Activated B cell treated with CpG ODN at 0.5 μM for 24 hours (primary cell): ENCODE measurements around the gene SLC13A4. TPM values are rescaled to one million over a fixed set of nuclear protein-coding genes. Genes with fewer than 3 reads are reported as not detected.

Experiments used
- ATAC-seq: fragments of 200-7000 bp; cut with Tn5 transposase; one replicate; pipeline ENCODE4 v1.10.0; 2021; ENCODE audit warnings: low read depth, mild to moderate bottlenecking, moderate library complexity
- CTCF ChIA-PET: fragments of 350-600 bp; sonication (Branson Sonifier 250); formaldehyde crosslinking; loops from one replicate; lab custom pipeline; 2021; ENCODE audit warnings: antibody characterized with exemption; lab: Charles Lee
- POLR2A ChIA-PET: fragments of 350-600 bp; sonication (Branson Sonifier 250); formaldehyde crosslinking; loops from one replicate; lab custom pipeline; 2021; ENCODE audit warnings: antibody characterized with exemption; lab: Charles Lee
- DNase-seq: peaks from one replicate; pipeline ENCODE4 v3.0.0; 2022
- H3K27ac Mint-ChIP-seq: one replicate; pipeline ENCODE4 v1.8.0; 2020; ENCODE audit warnings: mixed read lengths
- H3K27me3 Mint-ChIP-seq: one replicate; pipeline ENCODE4 v1.8.0; 2021; ENCODE audit warnings: mixed read lengths
- H3K36me3 Mint-ChIP-seq: one replicate; pipeline ENCODE4 v1.8.0; 2021; ENCODE audit warnings: low read depth, mixed read lengths
- H3K4me1 Mint-ChIP-seq: one replicate; pipeline ENCODE4 v1.8.0; 2021; ENCODE audit warnings: mixed read lengths
- H3K4me3 Mint-ChIP-seq: one replicate; pipeline ENCODE4 v1.8.0; 2020; ENCODE audit warnings: mild to moderate bottlenecking, mixed read lengths
- H3K9me3 Mint-ChIP-seq: one replicate; pipeline ENCODE4 v1.8.0; 2020; ENCODE audit warnings: mixed read lengths
- intact Hi-C: fragments of 100-400 bp; cut with micrococcal nuclease; formaldehyde crosslinking; loops from one replicate; pipeline ENCODE4 v1.15.1; 2024
- total RNA-seq: library from RNA; stranded (reverse); gene quantifications from 2 replicates; pipeline ENCODE4 v1.2.3, GENCODE V29; 2022
- TF ChIP-seq, protein P1 (sequence below): fragments of 200-600 bp; IDR thresholded peaks from one replicate; pipeline ENCODE4 v1.8.0; 2022; ENCODE audit warnings: antibody characterized with exemption, mild to moderate bottlenecking

Gene SLC13A4
- total RNA-seq, 1 donor from 2014 or later = not detected

DNA sequence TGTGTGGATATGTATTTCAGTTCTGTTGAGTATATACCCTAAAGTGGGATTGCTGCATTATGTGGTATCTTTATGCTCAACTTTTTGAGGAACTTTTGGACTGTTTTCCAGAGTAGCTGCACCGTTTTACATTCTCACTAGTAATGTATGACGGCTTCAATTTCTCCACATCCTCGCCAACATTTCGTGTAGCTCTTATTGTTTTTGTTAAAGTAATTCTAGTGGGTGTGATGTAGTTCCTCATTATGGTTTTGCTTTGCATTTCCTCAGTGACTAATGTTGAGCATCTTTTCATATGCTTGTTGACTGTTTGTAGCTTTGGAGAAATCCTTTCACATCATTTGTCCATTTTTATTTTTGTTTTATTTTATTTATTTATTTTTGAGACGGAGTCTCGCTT is 61.1 kb downstream of the SLC13A4 start:
- TF ChIP-seq, protein P1, sequence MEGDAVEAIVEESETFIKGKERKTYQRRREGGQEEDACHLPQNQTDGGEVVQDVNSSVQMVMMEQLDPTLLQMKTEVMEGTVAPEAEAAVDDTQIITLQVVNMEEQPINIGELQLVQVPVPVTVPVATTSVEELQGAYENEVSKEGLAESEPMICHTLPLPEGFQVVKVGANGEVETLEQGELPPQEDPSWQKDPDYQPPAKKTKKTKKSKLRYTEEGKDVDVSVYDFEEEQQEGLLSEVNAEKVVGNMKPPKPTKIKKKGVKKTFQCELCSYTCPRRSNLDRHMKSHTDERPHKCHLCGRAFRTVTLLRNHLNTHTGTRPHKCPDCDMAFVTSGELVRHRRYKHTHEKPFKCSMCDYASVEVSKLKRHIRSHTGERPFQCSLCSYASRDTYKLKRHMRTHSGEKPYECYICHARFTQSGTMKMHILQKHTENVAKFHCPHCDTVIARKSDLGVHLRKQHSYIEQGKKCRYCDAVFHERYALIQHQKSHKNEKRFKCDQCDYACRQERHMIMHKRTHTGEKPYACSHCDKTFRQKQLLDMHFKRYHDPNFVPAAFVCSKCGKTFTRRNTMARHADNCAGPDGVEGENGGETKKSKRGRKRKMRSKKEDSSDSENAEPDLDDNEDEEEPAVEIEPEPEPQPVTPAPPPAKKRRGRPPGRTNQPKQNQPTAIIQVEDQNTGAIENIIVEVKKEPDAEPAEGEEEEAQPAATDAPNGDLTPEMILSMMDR = no peak
- ATAC-seq (no peak), DNase-seq (no peak)
- no peak overlapping the region for H3K4me3 Mint-ChIP-seq
- CTCF ChIA-PET = interaction anchor here (1.0 to 1.5 kb wide), 3 partner anchors 9 to 392 kb away, joined by 3 to 4 read pairs (median 3); no protein-coding TSS in a partner anchor
- intact Hi-C loops = loop anchor here (10.0 kb wide), 1 partner anchor 492 kb away; the partner anchor contains the start of gene CYREN
- no peak overlapping the region for H3K27ac Mint-ChIP-seq
- POLR2A ChIA-PET = no interaction called here
- H3K27me3 Mint-ChIP-seq = no peaks in the 10 kb centered on the region
- H3K36me3 Mint-ChIP-seq = peaks cover 21% of the 10 kb centered on the region
- H3K4me1 Mint-ChIP-seq = peaks cover 43% of the 10 kb centered on the region
- no peaks in the 10 kb centered on the region for H3K9me3 Mint-ChIP-seq

DNA sequence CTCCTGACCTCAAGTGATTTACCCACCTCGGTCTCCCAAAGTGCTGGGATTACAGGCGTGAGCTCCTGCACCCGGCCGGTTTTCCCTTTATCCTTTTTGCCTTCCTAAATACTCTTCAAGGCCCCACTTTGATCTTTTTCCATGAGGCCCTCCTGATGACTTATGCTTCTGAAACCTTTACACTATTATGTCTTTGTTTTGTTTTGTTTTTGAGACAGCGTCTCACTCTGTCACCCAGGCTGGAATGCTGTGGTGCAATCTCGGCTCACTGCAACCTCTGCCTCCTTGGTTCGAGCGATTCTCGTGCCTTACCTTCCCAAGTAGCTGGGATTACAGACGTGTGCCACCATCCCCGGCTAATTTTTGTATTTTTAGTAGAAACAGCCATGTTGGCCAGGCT is 61.8 kb downstream of the SLC13A4 start:
- peaks cover 43% of the 10 kb centered on the region for H3K4me1 Mint-ChIP-seq

DNA sequence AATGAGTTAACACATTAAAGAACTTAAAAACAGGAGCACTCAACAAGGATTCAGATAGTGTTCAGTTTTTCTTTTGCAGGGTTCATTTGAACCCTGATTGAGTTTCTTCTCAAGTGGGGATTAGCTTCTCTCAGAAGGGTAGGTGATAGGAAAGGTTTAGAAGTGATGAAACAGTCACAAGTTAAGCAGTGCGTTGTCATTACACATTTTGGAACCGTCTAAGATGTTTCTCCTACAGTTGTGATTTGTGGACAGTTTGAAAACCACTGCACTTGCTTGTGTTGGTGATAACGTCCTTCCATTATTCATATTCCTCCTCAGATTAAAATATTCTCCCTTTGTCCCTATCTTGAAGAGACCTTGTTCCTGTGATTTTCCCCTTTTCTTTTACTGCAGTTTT is 62.9 kb downstream of the SLC13A4 start:
- Mint-ChIP-seq H3K4me3 (no peak overlapping the region), H3K4me1 (peaks cover 43% of the 10 kb centered on the region), H3K9me3 (no peaks in the 10 kb centered on the region), H3K36me3 (peaks cover 19% of the 10 kb centered on the region), H3K27ac (no peak overlapping the region), H3K27me3 (no peaks in the 10 kb centered on the region)
- TF ChIP-seq, protein P1 = no peak
- ATAC-seq = no peak
- POLR2A ChIA-PET = no interaction called here
- CTCF ChIA-PET = no interaction called here
- intact Hi-C loops = loop anchor here (10.0 kb wide), 1 partner anchor 490 kb away; the partner anchor contains the start of gene CYREN
- DNase-seq = no peak

More for the DNA sequence above, 61.8 kb downstream of the SLC13A4 start:
- Mint-ChIP-seq H3K27me3 (no peaks in the 10 kb centered on the region), H3K27ac (no peak overlapping the region), H3K9me3 (no peaks in the 10 kb centered on the region), H3K4me3 (no peak overlapping the region), H3K36me3 (peaks cover 19% of the 10 kb centered on the region)
- ChIA-PET CTCF (interaction anchor here (1.0 to 1.5 kb wide), 3 partner anchors 10 to 392 kb away, joined by 3 to 4 read pairs (median 3); no protein-coding TSS in a partner anchor), POLR2A (no interaction called here)
- intact Hi-C loops = loop anchor here (10.0 kb wide), 1 partner anchor 491 kb away; the partner anchor contains the start of gene CYREN
- ATAC-seq = no peak
- TF ChIP-seq, protein P1 = no peak
- no peak for DNase-seq

DNA sequence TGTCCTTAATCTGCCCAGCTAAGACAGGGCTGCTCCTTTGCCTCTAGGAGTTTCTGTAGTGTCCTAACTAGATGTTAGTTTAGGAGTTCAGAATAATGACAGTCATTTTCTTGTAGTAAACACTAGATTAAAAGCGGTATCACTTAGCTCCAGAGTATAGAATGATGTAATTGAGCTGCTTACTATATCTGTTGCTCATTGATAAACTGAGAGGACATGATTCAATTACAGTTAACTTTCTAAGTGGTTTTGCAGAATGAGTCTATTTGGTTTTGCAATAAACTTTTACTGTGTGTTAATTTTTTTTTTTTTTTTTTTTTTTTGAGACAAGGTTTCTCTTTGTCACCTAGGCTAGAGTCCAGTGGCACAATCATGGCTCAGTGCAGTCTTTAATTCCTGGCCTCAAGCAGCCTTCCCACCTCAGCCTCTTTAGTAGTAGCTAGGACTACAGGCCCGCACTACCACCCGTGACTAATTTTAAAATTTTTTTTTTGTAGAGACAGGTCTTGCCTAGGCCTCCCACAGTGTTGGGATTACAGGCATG is 63.9 kb downstream of the SLC13A4 start:
- TF ChIP-seq, protein P1 = no peak
- ATAC-seq (no peak), DNase-seq (no peak)
- intact Hi-C loops = loop anchor here (5.0 to 10.0 kb wide), 2 partner anchors 489 to 677 kb away; partner anchors contain the start of genes AGBL3 and CYREN
- peak overlapping the region; percentile 61 for H3K4me3 Mint-ChIP-seq
- H3K4me1 Mint-ChIP-seq = peaks cover 43% of the 10 kb centered on the region
- CTCF ChIA-PET = interaction anchor here (0.6 kb wide), 1 partner anchor 9 kb away, joined by 5 read pairs; no protein-coding TSS in a partner anchor
- peaks cover 15% of the 10 kb centered on the region for H3K36me3 Mint-ChIP-seq
- POLR2A ChIA-PET = interaction anchor here (0.7 to 0.9 kb wide), 2 partner anchors 9 to 12 kb away, joined by 3 read pairs; no protein-coding TSS in a partner anchor
- H3K9me3 Mint-ChIP-seq = no peaks in the 10 kb centered on the region
- H3K27ac Mint-ChIP-seq = no peak overlapping the region
- H3K27me3 Mint-ChIP-seq = no peaks in the 10 kb centered on the region
